C4-2B (cell line): Measurements from ENCODE around the gene CSMD2.

ENCODE experiments used
- CTCF ChIP-seq: fragments of 450-650 bp; conservative IDR thresholded peaks from 2 replicates; pipeline ENCODE4 v1.5.1; 2017; ENCODE audit warnings: mild to moderate bottlenecking
- ZFX ChIP-seq: fragments of 450-650 bp; IDR thresholded peaks from 2 replicates; pipeline ENCODE4 v1.6.1; 2017

GRCh38 chr1:33697816-33698215, 467.2 kb downstream of the CSMD2 start:
- TF ChIP-seq CTCF (no peak), ZFX (no peak)
